Breast epithelium (tissue), 4 donors: ENCODE results near the gene GJD4. TPM values are rescaled to one million over a fixed set of nuclear protein-coding genes. Genes with fewer than 3 reads are reported as not detected.

Experiments used
- DNase-seq, 2 donors: peaks; one replicate each; pipeline ENCODE4 v3.0.0-alpha.2; 2019; ENCODE audit warnings: low spot score in 2 of 2
- H3K27ac ChIP-seq, 2 donors: fragments of 200-600 bp; sonication (generic) in 1 of 2; one replicate each; pipeline ENCODE4 v1.5.1; 2016 to 2019; ENCODE audit warnings: mild to moderate bottlenecking in 1 of 2
- H3K27me3 ChIP-seq, 2 donors: fragments of 200-600 bp; sonication (generic) in 1 of 2; one replicate each; pipeline versions ENCODE4 v1.5.1 to v1.6.0; 2017 to 2019; ENCODE audit warnings: control low read depth in 1 of 2, mild to moderate bottlenecking in 1 of 2
- H3K36me3 ChIP-seq: fragments of 200-600 bp; one replicate; pipeline ENCODE4 v1.5.1; 2019
- H3K4me1 ChIP-seq, 2 donors: fragments of 200-600 bp; sonication (generic); one replicate each; pipeline ENCODE4 v1.5.1; 2016 to 2019; ENCODE audit warnings: control low read depth in 1 of 2
- H3K4me3 ChIP-seq, 3 donors: fragments of 200-600 bp; sonication (generic); 1 replicate in 2 of 3; 2 replicates in 1 of 3; pipeline ENCODE4 v1.5.1; 2016 to 2019; ENCODE audit warnings: mild to moderate bottlenecking in 3 of 3, moderate library complexity in 2 of 3
- H3K9me3 ChIP-seq, 2 donors: fragments of 200-600 bp; sonication (generic) in 1 of 2; one replicate each; pipeline ENCODE4 v1.5.1; 2016 to 2019; ENCODE audit warnings: control low read depth in 1 of 2
- CTCF ChIP-seq, 3 donors: fragments of 450-650 bp; IDR thresholded peaks; one replicate each; pipeline ENCODE4 v1.5.1; 2016 to 2017; ENCODE audit warnings: antibody characterized with exemption in 3 of 3, mild to moderate bottlenecking in 3 of 3, moderate library complexity in 3 of 3
- POLR2A ChIP-seq: fragments of 450-650 bp; IDR thresholded peaks from one replicate; pipeline ENCODE4 v1.6.1; 2016; ENCODE audit warnings: antibody characterized with exemption, mild to moderate bottlenecking, moderate library complexity
- POLR2AphosphoS5 ChIP-seq, 3 donors: sonication (generic); formaldehyde crosslinking; IDR thresholded peaks; one replicate each; pipeline ENCODE4 v1.6.1; 2017; ENCODE audit warnings: antibody characterized with exemption in 3 of 3
- intact Hi-C: fragments of 100-400 bp; cut with DNase I; formaldehyde crosslinking; loops from one replicate; pipeline ENCODE4 v1.15.1; 2023; ENCODE audit warnings: low total_unique reads
- total RNA-seq, 3 donors: library from RNA; depleted of rRNA; stranded (reverse); fragments of >200 nt; gene quantifications; one replicate each; pipeline ENCODE4 v1.1.0, GENCODE V29; 2016

The GJD4 gene
- total RNA-seq, 3 donors from 2014 or later = not detected

DNA sequence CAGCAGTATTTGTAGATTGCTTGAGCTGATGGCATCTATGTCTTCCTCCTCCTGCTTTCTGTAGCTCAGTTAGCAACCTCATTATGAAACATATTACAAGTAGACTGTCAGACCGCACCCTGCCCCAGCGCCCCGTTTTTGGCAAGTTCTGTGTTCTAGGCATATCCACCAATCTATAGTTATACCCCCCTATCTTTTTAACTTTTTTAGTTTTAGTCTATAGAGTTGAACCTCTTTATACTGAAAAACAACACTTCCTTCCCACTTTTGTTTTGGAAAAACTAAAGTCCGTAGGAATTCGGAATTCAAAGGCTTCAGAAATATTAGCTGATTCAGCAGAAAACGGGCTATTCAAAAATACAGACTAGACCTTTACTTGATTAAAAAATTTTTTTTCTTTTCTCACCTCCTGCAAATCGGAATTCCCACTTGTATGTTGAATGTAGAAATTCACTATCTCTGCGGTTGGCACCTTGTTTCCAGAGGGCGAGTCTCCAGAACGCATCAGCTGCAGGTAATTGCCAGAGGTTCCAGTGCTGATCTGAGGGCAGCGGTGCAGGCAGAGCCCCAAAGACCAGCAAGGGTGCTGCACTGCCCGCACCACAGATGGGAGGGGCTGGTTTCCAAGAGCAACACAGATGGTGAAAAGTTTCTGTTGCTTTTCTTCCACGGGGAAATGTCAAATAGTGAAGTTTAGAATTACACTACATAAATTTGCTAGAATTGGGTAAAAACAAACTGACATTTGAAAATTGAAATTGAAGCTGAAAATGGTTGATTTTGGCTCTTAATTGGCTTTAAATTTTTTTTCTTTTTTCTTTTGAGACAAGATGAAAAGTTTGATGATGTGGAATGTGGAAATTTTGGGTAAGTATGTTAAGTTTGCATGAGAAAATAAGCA lies 39.2 kb downstream of the GJD4 start:
- TF ChIP-seq CTCF (IDR thresholded peaks at IDR 0.05) = no peak
- no peak for TF ChIP-seq POLR2AphosphoS5 (IDR thresholded peaks at IDR 0.05)
- no peak for TF ChIP-seq POLR2A
- DNase-seq = no peak

GRCh38 chr10:35650894-35651293 lies 45.8 kb downstream of the GJD4 start:
- H3K27ac ChIP-seq = no peak overlapping the region
- intact Hi-C loops = no loop called here
- H3K27me3 ChIP-seq = no peaks in the 10 kb centered on the region
- H3K36me3 ChIP-seq = no peaks in the 10 kb centered on the region
- TF ChIP-seq POLR2A = no peak
- no peak for TF ChIP-seq CTCF (IDR thresholded peaks at IDR 0.05)
- no peak for TF ChIP-seq POLR2AphosphoS5 (IDR thresholded peaks at IDR 0.05)
- no peak for DNase-seq
- no peaks in the 10 kb centered on the region for H3K9me3 ChIP-seq
- no peak overlapping the region for H3K4me3 ChIP-seq
- no peaks in the 10 kb centered on the region for H3K4me1 ChIP-seq

More for the DNA sequence above, 39.2 kb downstream of the GJD4 start:
- Histone ChIP-seq H3K4me1 (no peaks in the 10 kb centered on the region), H3K27ac (peak overlapping the region; percentile 66 to 72), H3K36me3 (no peaks in the 10 kb centered on the region), H3K9me3 (no peaks in the 10 kb centered on the region), H3K4me3 (peak overlapping the region; percentile 65 to 92 (median 86)), H3K27me3 (no peaks in the 10 kb centered on the region)
- intact Hi-C loops = no loop called here

DNA sequence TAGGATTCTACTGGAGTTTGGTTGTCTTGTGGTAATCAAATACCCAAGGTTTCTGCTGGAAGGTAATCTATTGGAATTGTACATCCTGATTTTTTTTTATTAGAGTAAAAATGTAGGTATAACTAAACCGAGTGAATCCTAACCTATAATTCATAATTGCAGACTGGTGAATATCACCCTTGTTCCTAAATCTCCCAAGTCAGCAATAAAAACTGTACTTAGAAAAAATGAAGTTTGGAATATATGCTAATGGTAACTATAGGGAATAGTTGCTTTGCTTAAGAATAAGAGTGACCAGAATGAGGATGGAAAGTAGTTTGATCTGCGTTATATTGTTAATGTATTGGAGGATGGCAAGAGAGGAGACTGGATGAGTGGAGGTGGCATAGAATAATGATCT lies 47.7 kb downstream of the GJD4 start:
- H3K27me3 ChIP-seq = no peaks in the 10 kb centered on the region
- no peaks in the 10 kb centered on the region for H3K9me3 ChIP-seq
- TF ChIP-seq CTCF (IDR thresholded peaks at IDR 0.05) = no peak
- TF ChIP-seq POLR2A = no peak
- no peak for TF ChIP-seq POLR2AphosphoS5 (IDR thresholded peaks at IDR 0.05)
- H3K4me1 ChIP-seq = no peaks in the 10 kb centered on the region
- intact Hi-C loops = no loop called here
- no peak overlapping the region for H3K27ac ChIP-seq
- DNase-seq = no peak
- no peaks in the 10 kb centered on the region for H3K36me3 ChIP-seq
- no peak overlapping the region for H3K4me3 ChIP-seq

DNA sequence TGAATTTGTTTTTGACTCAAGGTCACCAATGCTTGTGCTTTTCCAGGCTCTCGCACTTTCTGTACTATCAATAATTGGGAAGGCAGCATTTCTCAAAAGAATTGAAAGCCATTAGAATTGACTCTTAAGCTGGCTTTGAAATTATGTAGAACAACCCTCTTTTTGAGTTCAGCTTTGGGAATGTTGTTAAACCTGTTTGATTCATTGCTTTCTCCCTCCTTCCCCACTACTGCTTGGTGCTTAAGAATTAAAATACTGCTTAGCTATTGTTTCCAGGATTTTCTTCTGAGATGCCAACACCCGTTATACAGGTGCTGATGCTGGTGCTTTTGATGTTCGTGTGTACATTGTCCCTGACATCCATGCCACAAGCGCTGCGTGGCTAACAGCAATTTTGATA lies 52.5 kb downstream of the GJD4 start:
- intact Hi-C loops = no loop called here
- Histone ChIP-seq H3K4me3 (no peak overlapping the region), H3K27ac (no peak overlapping the region), H3K36me3 (no peaks in the 10 kb centered on the region), H3K4me1 (no peaks in the 10 kb centered on the region), H3K27me3 (no peaks in the 10 kb centered on the region), H3K9me3 (no peaks in the 10 kb centered on the region)
- DNase-seq = no peak
- TF ChIP-seq POLR2A (no peak), CTCF (IDR thresholded peaks at IDR 0.05) (no peak), POLR2AphosphoS5 (IDR thresholded peaks at IDR 0.05) (no peak)

Other genes with a start within 250 kb of the GJD4 start
- gene FZD8, start 37.0 kb downstream of the GJD4 start, total RNA-seq = 1 to 10 TPM; 2.9 to 9.5 (median 3.0) TPM